HepG2 (cell line): ENCODE data around the gene SLC35F6. TPM values are rescaled to one million over a fixed set of nuclear protein-coding genes. Genes with fewer than 3 reads are reported as not detected.

Experiments used
- ATF2 ChIP-seq: sonication (generic); formaldehyde crosslinking; IDR thresholded peaks from 2 replicates; pipeline ENCODE4 v1.4.0; 2020; ENCODE audit warnings: missing genetic modification reagents
- BHLHE40 ChIP-seq: IDR thresholded peaks from 2 replicates; pipeline ENCODE4 v1.6.1; 2011; ENCODE audit warnings: low read length, improper control_type of control experiment
- GATAD1 ChIP-seq: IDR thresholded peaks from 2 replicates; pipeline ENCODE4 v1.6.1; 2016; ENCODE audit warnings: missing genetic modification reagents, missing compliant biosample characterization
- HMG20A ChIP-seq: IDR thresholded peaks from 2 replicates; pipeline ENCODE4 v1.6.1; 2016; ENCODE audit warnings: borderline replicate concordance
- MATR3 ChIP-seq: sonication (generic); formaldehyde crosslinking; IDR thresholded peaks from 2 replicates; pipeline ENCODE4 v1.4.0; 2020; ENCODE audit warnings: missing genetic modification reagents
- NFE2L1 ChIP-seq: sonication (generic); formaldehyde crosslinking; IDR thresholded peaks from 2 replicates; pipeline ENCODE4 v1.4.0; 2020; ENCODE audit warnings: missing genetic modification reagents, mild to moderate bottlenecking, borderline replicate concordance
- PPARG ChIP-seq: conservative IDR thresholded peaks from 2 replicates; pipeline ENCODE4 v1.6.1; 2016; ENCODE audit warnings: missing biosample characterization, missing genetic modification reagents
- U2AF2 ChIP-seq: fragments of 200-400 bp; formaldehyde crosslinking; IDR thresholded peaks from 2 replicates; pipeline ENCODE4 v1.6.1; 2017; ENCODE audit warnings: low read depth, mild to moderate bottlenecking, low read length
- ZBTB40 ChIP-seq, 2 experiments: fragments of 450-650 bp in 1 of 2; sonication (generic) in 1 of 2; formaldehyde crosslinking in 1 of 2; IDR thresholded peaks; 2 replicates each; pipeline versions ENCODE4 v1.6.1 to v1.8.0; 2016 to 2022; ENCODE audit warnings: antibody characterized with exemption in 1 of 2, mild to moderate bottlenecking in 1 of 2, missing genetic modification reagents in 1 of 2
- ZNF136 ChIP-seq: sonication (generic); formaldehyde crosslinking; IDR thresholded peaks from 2 replicates; pipeline ENCODE4 v1.8.1; 2022; ENCODE audit warnings: low read depth, mild to moderate bottlenecking, moderate library complexity, missing genetic modification reagents
- ZNF281 ChIP-seq: sonication (generic); formaldehyde crosslinking; IDR thresholded peaks from 2 replicates; pipeline ENCODE4 v1.4.0; 2020; ENCODE audit warnings: missing genetic modification reagents, borderline replicate concordance
- ZNF430 ChIP-seq: sonication (generic); formaldehyde crosslinking; IDR thresholded peaks from 2 replicates; pipeline ENCODE4 v1.9.0; 2021; ENCODE audit warnings: mild to moderate bottlenecking, missing genetic modification reagents
- ZNF549 ChIP-seq: sonication (generic); formaldehyde crosslinking; IDR thresholded peaks from 2 replicates; pipeline ENCODE4 v1.5.0; 2020; ENCODE audit warnings: missing genetic modification reagents
- polyA plus RNA-seq, 8 experiments: library from polyadenylated mRNA; depleted of rRNA in 3 of 8; stranded (reverse) in 7 of 8; unstranded in 1 of 8; fragments of >200 nt; fragmentation: Illumina TruSeq in 4 of 8; extraction: Trizol in 4 of 8; gene quantifications; 2 replicates each; pipeline versions ENCODE4 v1.2.1 to v1.2.3, GENCODE V29; 2011 to 2016; ENCODE audit warnings: low read depth in 4 of 8, missing spikeins in 1 of 8, mixed read lengths in 1 of 8; ENCODE audit not compliant: insufficient read depth in 1 of 8
- total RNA-seq, 5 experiments: library from RNA; depleted of rRNA; stranded (reverse); fragments of >200 nt; fragmentation: Illumina TruSeq; extraction: Trizol; gene quantifications; 2 replicates each; pipeline ENCODE4 v1.2.3, GENCODE V29; 2016; ENCODE audit warnings: low read depth in 1 of 5
- TF ChIP-seq, protein P1 (sequence below): IDR thresholded peaks from 2 replicates; pipeline ENCODE4 v1.6.1; 2016; ENCODE audit warnings: control low read depth

SLC35F6 gene
- total and polyA plus RNA-seq, 2 of the 13 experiments (the other 11 are each of a cell fraction or from before 2014, with no cell fraction given), result 15.2 to 21.2 TPM

DNA sequence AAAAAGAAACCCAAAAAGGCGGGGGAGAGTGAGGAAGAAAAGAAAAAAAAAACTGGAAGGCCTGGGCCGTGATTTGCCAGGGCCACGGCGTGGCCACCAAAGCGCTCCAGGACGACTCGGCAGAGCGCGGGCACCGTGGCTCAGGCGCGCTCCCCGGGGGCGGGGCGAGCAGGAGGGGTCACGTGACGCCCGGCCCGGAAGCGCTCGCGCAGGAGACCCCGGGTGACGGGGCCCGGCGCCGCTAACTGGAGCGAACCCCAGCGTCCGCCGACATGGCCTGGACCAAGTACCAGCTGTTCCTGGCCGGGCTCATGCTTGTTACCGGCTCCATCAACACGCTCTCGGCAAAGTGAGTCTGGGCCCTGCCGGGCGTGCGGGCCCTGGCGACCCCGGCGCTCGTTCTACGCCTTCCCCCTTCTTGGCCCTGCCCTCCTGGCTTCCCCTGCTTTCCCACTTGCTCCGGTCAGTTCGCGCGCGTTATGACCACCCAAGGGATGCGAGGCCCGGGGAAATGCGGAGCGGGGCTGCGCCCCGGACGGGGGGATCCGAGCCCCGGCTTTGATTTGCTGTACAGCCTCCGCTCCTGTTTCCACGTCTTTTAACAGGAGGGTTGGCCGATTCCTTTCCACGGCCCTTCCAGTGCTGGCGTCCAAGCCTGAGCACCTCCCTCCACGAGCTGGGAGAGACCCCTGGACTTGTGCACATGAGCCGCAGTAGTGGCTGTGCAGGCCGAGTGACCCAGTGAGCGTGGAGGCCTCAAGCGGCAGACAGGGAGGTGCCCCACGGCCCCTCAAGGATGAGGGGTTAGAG is at the start of gene SLC35F6 (continued):
- TF ChIP-seq PPARG (CRISPR knock-in tag), result no peak
- no peak for TF ChIP-seq ZNF430 (CRISPR knock-in tag)
- TF ChIP-seq NFE2L1 (CRISPR knock-in tag), result no peak
- peak; percentile 78 for TF ChIP-seq GATAD1 (CRISPR knock-in tag)
- TF ChIP-seq, protein P1, sequence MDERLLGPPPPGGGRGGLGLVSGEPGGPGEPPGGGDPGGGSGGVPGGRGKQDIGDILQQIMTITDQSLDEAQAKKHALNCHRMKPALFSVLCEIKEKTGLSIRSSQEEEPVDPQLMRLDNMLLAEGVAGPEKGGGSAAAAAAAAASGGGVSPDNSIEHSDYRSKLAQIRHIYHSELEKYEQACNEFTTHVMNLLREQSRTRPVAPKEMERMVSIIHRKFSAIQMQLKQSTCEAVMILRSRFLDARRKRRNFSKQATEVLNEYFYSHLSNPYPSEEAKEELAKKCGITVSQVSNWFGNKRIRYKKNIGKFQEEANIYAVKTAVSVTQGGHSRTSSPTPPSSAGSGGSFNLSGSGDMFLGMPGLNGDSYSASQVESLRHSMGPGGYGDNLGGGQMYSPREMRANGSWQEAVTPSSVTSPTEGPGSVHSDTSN (CRISPR knock-in tag), result no peak
- no peak for TF ChIP-seq ZNF549
- no peak for TF ChIP-seq ZBTB40 (IDR thresholded peaks at IDR 0.05)
- TF ChIP-seq ZBTB40 (CRISPR knock-in tag; IDR thresholded peaks at IDR 0.05), result peak; percentile 75
- peak; percentile 40; the same call in 1 of the 2 replicates for TF ChIP-seq ATF2
- 0 out of 2 replicates have a peak, but pooled peaks have one; percentile 17 for TF ChIP-seq U2AF2
- TF ChIP-seq BHLHE40, result peak; percentile 93
- TF ChIP-seq MATR3 (CRISPR knock-in tag), result no peak
- peak; percentile 86; the same call in 1 of the 2 replicates for TF ChIP-seq ZNF136 (CRISPR knock-in tag)
- 0 out of 2 replicates have a peak, but pooled peaks have one; percentile 41 for TF ChIP-seq ZNF281 (CRISPR knock-in tag)
- TF ChIP-seq HMG20A, result no peak
